HepG2 (cell line): Measurements from ENCODE around the gene PIEZO1. TPM values are rescaled to one million over a fixed set of nuclear protein-coding genes. Genes with fewer than 3 reads are reported as not detected.
"Not testable (repeated sequence)": the region's sequence is repeated elsewhere in the genome, so short reads cannot be mapped to it uniquely, and the experiment has no call there.

ENCODE experiments used
- ATAC-seq: fragments of 200-7000 bp; cut with Tn5 transposase; 3 replicates; pipeline ENCODE4 v1.9.1; 2020; ENCODE audit warnings: mild to moderate bottlenecking, moderate library complexity
- BruUV-seq: library from RNA; stranded (reverse); fragments of 400-500 nt; replicated peaks from 2 replicates; lab custom pipeline; 2021; lab: Mats Ljungman, UMichigan
- CTCF ChIA-PET: fragments of 300-600 bp; formaldehyde crosslinking; extraction: SDS; loops from one replicate; lab custom pipeline; 2021; ENCODE audit warnings: low total read pairs, inconsistent platforms, low intra/inter-chr PET ratio; lab: Yijun Ruan, JAX
- POLR2A ChIA-PET: fragments of 350-600 bp; sonication (Branson Sonifier 250); formaldehyde crosslinking; loops from one replicate; lab custom pipeline; 2020; ENCODE audit warnings: antibody characterized with exemption, inconsistent platforms; lab: Yijun Ruan, JAX
- DNase-seq: peaks from one replicate; pipeline ENCODE4 v3.0.0-alpha.2; 2015; ENCODE audit warnings: low spot score
- FAIRE-seq: peaks from 3 replicates; lab custom pipeline; 2011; peaks lifted over from hg19 to GRCh38; lab: Jason Lieb, UNC
- H2AFZ ChIP-seq: one replicate; pipeline ENCODE4 v1.6.1; 2011; ENCODE audit warnings: low read length, inconsistent platforms
- H3K27ac ChIP-seq: fragments of 300-600 bp; 3 replicates; pipeline ENCODE4 v1.8.0; 2011; ENCODE audit warnings: mixed run types, mild to moderate bottlenecking, mixed read lengths, low read length, inconsistent platforms; ENCODE audit not compliant: insufficient read depth; ENCODE audit errors: extremely low read length
- H3K27me3 ChIP-seq, 2 experiments: fragments of 200-600 bp in 1 of 2; 2 replicates in 1 of 2; 3 replicates in 1 of 2; pipeline versions ENCODE4 v1.6.0 to v1.8.0; 2011; ENCODE audit warnings: low read length in 2 of 2, mild to moderate bottlenecking in 2 of 2, moderate library complexity in 2 of 2, inconsistent platforms in 1 of 2; ENCODE audit not compliant: insufficient read depth in 2 of 2, control insufficient read depth in 1 of 2
- H3K36me3 ChIP-seq, 2 experiments: fragments of 200-600 bp in 1 of 2; replicated peaks in 1 of 2; 2 replicates in 1 of 2; 3 replicates in 1 of 2; pipeline versions ENCODE4 v1.5.1 to v1.8.0; 2011; ENCODE audit warnings: low read length in 2 of 2, inconsistent platforms in 1 of 2; ENCODE audit not compliant: insufficient read depth in 2 of 2, control insufficient read depth in 1 of 2
- H3K4me1 ChIP-seq: 2 replicates; pipeline ENCODE4 v1.5.1; 2012; ENCODE audit warnings: low read length, inconsistent platforms; ENCODE audit not compliant: insufficient read depth
- H3K4me2 ChIP-seq: 2 replicates; pipeline ENCODE4 v1.6.0; 2011; ENCODE audit warnings: low read depth, low read length, inconsistent platforms
- H3K4me3 ChIP-seq, 3 experiments: fragments of 200-600 bp in 1 of 3; sonication (generic), shearing (Covaris generic) in 1 of 3; replicated peaks in 1 of 3; 2 replicates each; pipeline ENCODE4 v1.5.1; 2011 to 2016; ENCODE audit warnings: low read length in 3 of 3, inconsistent platforms in 2 of 3, low read depth in 2 of 3, mild to moderate bottlenecking in 2 of 3, control low read depth in 1 of 3, mixed read lengths in 1 of 3; ENCODE audit not compliant: insufficient read depth in 1 of 3
- H3K79me2 ChIP-seq: one replicate; pipeline ENCODE4 v1.6.1; 2011; ENCODE audit warnings: low read length, inconsistent platforms; ENCODE audit not compliant: insufficient read depth
- H3K9ac ChIP-seq: 2 replicates; pipeline ENCODE4 v1.6.0; 2011; ENCODE audit warnings: mild to moderate bottlenecking, low read depth, low read length, inconsistent platforms; ENCODE audit not compliant: insufficient read depth
- H3K9me3 ChIP-seq: 2 replicates; pipeline ENCODE4 v1.5.1; 2012; ENCODE audit warnings: mild to moderate bottlenecking, low read length
- H4K20me1 ChIP-seq: 2 replicates; pipeline ENCODE4 v1.6.0; 2011; ENCODE audit warnings: inconsistent platforms, mild to moderate bottlenecking, low read length, moderate library complexity; ENCODE audit not compliant: insufficient read depth
- AGO2 ChIP-seq: fragments of 200-400 bp; formaldehyde crosslinking; optimal IDR thresholded peaks from 2 replicates; pipeline ENCODE3; 2017; ENCODE audit warnings: mild to moderate bottlenecking, low read depth, low read length, moderate library complexity
- ARHGAP35 ChIP-seq: sonication (generic); formaldehyde crosslinking; IDR thresholded peaks from 2 replicates; pipeline ENCODE4 v1.9.0; 2022; ENCODE audit warnings: mild to moderate bottlenecking, inconsistent platforms, moderate library complexity, missing genetic modification reagents, borderline replicate concordance
- GABPB1 ChIP-seq: IDR thresholded peaks from 2 replicates; pipeline ENCODE4 v1.6.1; 2016; ENCODE audit warnings: mild to moderate bottlenecking, missing genetic modification reagents, moderate library complexity, missing compliant biosample characterization
- HMG20A ChIP-seq: IDR thresholded peaks from 2 replicates; pipeline ENCODE4 v1.6.1; 2016; ENCODE audit warnings: borderline replicate concordance
- HNRNPL ChIP-seq: fragments of 200-400 bp; formaldehyde crosslinking; IDR thresholded peaks from 2 replicates; pipeline ENCODE4 v1.6.1; 2017; ENCODE audit warnings: mild to moderate bottlenecking, low read depth, low read length
- NR2F6 ChIP-seq, 2 experiments: IDR thresholded peaks; 2 replicates each; pipeline ENCODE4 v1.6.1; 2016; ENCODE audit warnings: antibody characterized with exemption in 1 of 2, mild to moderate bottlenecking in 1 of 2
- SKI ChIP-seq: fragments of 450-650 bp; IDR thresholded peaks from one replicate; pipeline ENCODE4 v1.6.1; 2018; ENCODE audit warnings: mild to moderate bottlenecking; ENCODE audit not compliant: partially characterized antibody
- SMAD3 ChIP-seq: sonication (generic); formaldehyde crosslinking; IDR thresholded peaks from 2 replicates; pipeline ENCODE4 v1.4.0; 2020; ENCODE audit warnings: missing genetic modification reagents
- USF2 ChIP-seq, 2 experiments: sonication (generic) in 1 of 2; formaldehyde crosslinking in 1 of 2; IDR thresholded peaks; 2 replicates each; pipeline versions ENCODE4 v1.5.1 to v1.6.1; 2011 to 2020; ENCODE audit warnings: borderline replicate concordance in 1 of 2, low read depth in 1 of 2, low read length in 1 of 2, mild to moderate bottlenecking in 1 of 2, missing genetic modification reagents in 1 of 2, moderate library complexity in 1 of 2
- ZBTB38 ChIP-seq: sonication (generic); formaldehyde crosslinking; IDR thresholded peaks from 2 replicates; pipeline ENCODE4 v1.5.1; 2020; ENCODE audit warnings: mild to moderate bottlenecking, missing genetic modification reagents
- ZNF101 ChIP-seq: sonication (generic); formaldehyde crosslinking; IDR thresholded peaks from 2 replicates; pipeline ENCODE4 v1.4.0; 2020; ENCODE audit warnings: mild to moderate bottlenecking, low read depth, missing genetic modification reagents, borderline replicate concordance
- ZNF292 ChIP-seq: sonication (generic); formaldehyde crosslinking; IDR thresholded peaks from 2 replicates; pipeline ENCODE4 v1.8.1; 2022; ENCODE audit warnings: mild to moderate bottlenecking, low read depth, missing genetic modification reagents, borderline replicate concordance
- ZNF430 ChIP-seq: sonication (generic); formaldehyde crosslinking; IDR thresholded peaks from 2 replicates; pipeline ENCODE4 v1.9.0; 2021; ENCODE audit warnings: mild to moderate bottlenecking, missing genetic modification reagents
- ZNF546 ChIP-seq: sonication (generic); formaldehyde crosslinking; conservative IDR thresholded peaks from 2 replicates; pipeline ENCODE4 v1.8.1; 2023; ENCODE audit warnings: mild to moderate bottlenecking, missing genetic modification reagents
- ZNF746 ChIP-seq: sonication (generic); formaldehyde crosslinking; IDR thresholded peaks from 2 replicates; pipeline ENCODE4 v1.8.0; 2022; ENCODE audit warnings: mild to moderate bottlenecking, missing genetic modification reagents
- ZNF777 ChIP-seq: sonication (generic); formaldehyde crosslinking; IDR thresholded peaks from 2 replicates; pipeline ENCODE4 v1.4.0; 2020; ENCODE audit warnings: missing genetic modification reagents
- WGBS: methylation state at CpG from one replicate; pipeline ENCODE4 v1.1.6; 2017; ENCODE audit warnings: low lambda C conversion rate; 5-methylcytosine and 5-hydroxymethylcytosine counted together
- in situ Hi-C: cut with HindIII; loops from 2 replicates; pipeline ENCODE4 v1.10.0; 2017; ENCODE audit warnings: low pct_unique_long_range_greater_than_20kb; ENCODE audit not compliant: extremely low pct_ligation_motif_present
- intact Hi-C: fragments of 100-400 bp; cut with micrococcal nuclease; formaldehyde crosslinking; loops from one replicate; pipeline ENCODE4 v1.10.0; 2022; ENCODE audit not compliant: unreplicated experiment
- polyA plus RNA-seq, 8 experiments: library from polyadenylated mRNA; depleted of rRNA in 3 of 8; stranded (reverse) in 7 of 8; unstranded in 1 of 8; fragments of >200 nt; fragmentation: Illumina TruSeq in 4 of 8; extraction: Trizol in 4 of 8; gene quantifications; 2 replicates each; pipeline versions ENCODE4 v1.2.1 to v1.2.3, GENCODE V29; 2011 to 2016; ENCODE audit warnings: low read depth in 4 of 8, missing spikeins in 1 of 8, mixed read lengths in 1 of 8; ENCODE audit not compliant: insufficient read depth in 1 of 8
- total RNA-seq, 5 experiments: library from RNA; depleted of rRNA; stranded (reverse); fragments of >200 nt; fragmentation: Illumina TruSeq; extraction: Trizol; gene quantifications; 2 replicates each; pipeline ENCODE4 v1.2.3, GENCODE V29; 2016; ENCODE audit warnings: low read depth in 1 of 5

Gene PIEZO1
- total and polyA plus RNA-seq, 2 of the 13 experiments (the other 11 are each of a cell fraction or from before 2014, with no cell fraction given) = 67.9 to 85.0 TPM

- FAIRE-seq, H2AFZ ChIP-seq, H3K36me3 ChIP-seq, H3K27me3 ChIP-seq, DNase-seq, ATAC-seq, H3K9me3 ChIP-seq, H3K27ac ChIP-seq, H3K9ac ChIP-seq, in situ Hi-C loops, CTCF ChIA-PET, H3K4me3 ChIP-seq, H3K4me2 ChIP-seq, BruUV-seq: not testable (repeated sequence)
- H3K79me2 ChIP-seq = peaks cover 38% of the 10 kb centered on the region
- H3K4me1 ChIP-seq = peaks cover 36% of the 10 kb centered on the region
- WGBS = 95% methylated on average over 17 of the region's 23 CpGs
- TF ChIP-seq HNRNPL = peak; percentile 64; the same call in 1 of the 2 replicates
- TF ChIP-seq AGO2 = peak; percentile 29
- TF ChIP-seq ZNF546 (CRISPR knock-in tag) = 0 out of 2 replicates have a peak, but pooled peaks have one; percentile 73
- POLR2A ChIA-PET = interaction anchor here (1.3 to 1.6 kb wide), 2 partner anchors 10 to 12 kb away, joined by 3 to 8 read pairs; no protein-coding TSS in a partner anchor
- H4K20me1 ChIP-seq = peaks cover 16% of the 10 kb centered on the region; the same call in 1 of the 2 replicates
- intact Hi-C loops = loop anchor here (1.0 to 2.0 kb wide), 2 partner anchors 13 to 23 kb away; partner anchors contain the start of gene PIEZO1
Observed at GRCh38 chr16:88771781-88772180, 13.2 kb downstream of the PIEZO1 start.

GRCh38 chr16:88771294-88771772, 13.7 kb downstream of the PIEZO1 start:
- peaks cover 36% of the 10 kb centered on the region for H3K4me1 ChIP-seq
- no peak overlapping the region for H2AFZ ChIP-seq
- peaks cover 0 to 4% of the 10 kb centered on the region in 2 experiments; a peak in 2 of 5 replicates for H3K36me3 ChIP-seq
- peak overlapping the region in 2 of 3 experiments; percentile 9 to 41; a peak in 3 of 6 replicates for H3K4me3 ChIP-seq
- DNase-seq (no peak), ATAC-seq (no peak; the same call in 2 of the 3 replicates), FAIRE-seq (no peak)
- peak overlapping the region; percentile 43 for H3K4me2 ChIP-seq
- 46% methylated on average over 11 of the region's 19 CpGs for WGBS
- ChIA-PET CTCF (no interaction called here), POLR2A (interaction anchor here (1.0 to 1.6 kb wide), 6 partner anchors 8 to 39 kb away, joined by 3 to 8 read pairs (median 5); partner anchors contain the start of gene PIEZO1)
- H4K20me1 ChIP-seq = peaks cover 16% of the 10 kb centered on the region; the same call in 1 of the 2 replicates
- no peaks in the 10 kb centered on the region for H3K27me3 ChIP-seq
- H3K79me2 ChIP-seq = peaks cover 38% of the 10 kb centered on the region
- peak overlapping the region; percentile 26 for H3K27ac ChIP-seq
- no peaks in the 10 kb centered on the region for H3K9me3 ChIP-seq
- peak overlapping the region; percentile 32; the same call in 1 of the 2 replicates for H3K9ac ChIP-seq
- in situ Hi-C loops (no loop called here), intact Hi-C loops (loop anchor here (1.0 to 2.0 kb wide), 2 partner anchors 13 to 23 kb away; partner anchors contain the start of gene PIEZO1)
- BruUV-seq = no TSS peak
- TF ChIP-seq HMG20A (CRISPR knock-in tag) = no peak
- no peak for TF ChIP-seq ZNF746 (CRISPR knock-in tag)
- no peak for TF ChIP-seq ARHGAP35 (CRISPR knock-in tag)
- TF ChIP-seq ZNF430 (CRISPR knock-in tag) = no peak
- TF ChIP-seq ZBTB38 (CRISPR knock-in tag) = peak; percentile 71; the same call in 1 of the 2 replicates
- TF ChIP-seq ZNF101 (CRISPR knock-in tag) = no peak
- TF ChIP-seq SKI = no peak
- TF ChIP-seq SMAD3 (CRISPR knock-in tag) = no peak
- TF ChIP-seq ZNF292 (CRISPR knock-in tag) = no peak
- 0 out of 2 replicates have a peak, but pooled peaks have one; percentile 1 for TF ChIP-seq GABPB1 (CRISPR knock-in tag)
- no peak for TF ChIP-seq NR2F6 (IDR thresholded peaks at IDR 0.05)
- TF ChIP-seq NR2F6 (CRISPR knock-in tag; IDR thresholded peaks at IDR 0.05) = no peak
- TF ChIP-seq USF2 (IDR thresholded peaks at IDR 0.05; ENCODE audit: low read depth, low read length) = no peak
- 0 out of 2 replicates have a peak, but pooled peaks have one; percentile 5 for TF ChIP-seq USF2 (CRISPR knock-in tag; IDR thresholded peaks at IDR 0.05; ENCODE audit: borderline replicate concordance)
- no peak for TF ChIP-seq ZNF777 (CRISPR knock-in tag)
